VCaP (cell line): ENCODE measurements around the gene VTI1A.
"Not testable (repeated sequence)": the region's sequence is repeated elsewhere in the genome, so short reads cannot be mapped to it uniquely, and the experiment has no call there.

Experiments used
- H3K27ac ChIP-seq: fragments of 450-650 bp; 2 replicates; pipeline ENCODE4 v1.5.1; 2017
- TF ChIP-seq, protein P1 (sequence below): fragments of 450-650 bp; conservative IDR thresholded peaks from 2 replicates; pipeline ENCODE4 v1.5.1; 2017; ENCODE audit warnings: mild to moderate bottlenecking, moderate library complexity

Gene VTI1A

DNA sequence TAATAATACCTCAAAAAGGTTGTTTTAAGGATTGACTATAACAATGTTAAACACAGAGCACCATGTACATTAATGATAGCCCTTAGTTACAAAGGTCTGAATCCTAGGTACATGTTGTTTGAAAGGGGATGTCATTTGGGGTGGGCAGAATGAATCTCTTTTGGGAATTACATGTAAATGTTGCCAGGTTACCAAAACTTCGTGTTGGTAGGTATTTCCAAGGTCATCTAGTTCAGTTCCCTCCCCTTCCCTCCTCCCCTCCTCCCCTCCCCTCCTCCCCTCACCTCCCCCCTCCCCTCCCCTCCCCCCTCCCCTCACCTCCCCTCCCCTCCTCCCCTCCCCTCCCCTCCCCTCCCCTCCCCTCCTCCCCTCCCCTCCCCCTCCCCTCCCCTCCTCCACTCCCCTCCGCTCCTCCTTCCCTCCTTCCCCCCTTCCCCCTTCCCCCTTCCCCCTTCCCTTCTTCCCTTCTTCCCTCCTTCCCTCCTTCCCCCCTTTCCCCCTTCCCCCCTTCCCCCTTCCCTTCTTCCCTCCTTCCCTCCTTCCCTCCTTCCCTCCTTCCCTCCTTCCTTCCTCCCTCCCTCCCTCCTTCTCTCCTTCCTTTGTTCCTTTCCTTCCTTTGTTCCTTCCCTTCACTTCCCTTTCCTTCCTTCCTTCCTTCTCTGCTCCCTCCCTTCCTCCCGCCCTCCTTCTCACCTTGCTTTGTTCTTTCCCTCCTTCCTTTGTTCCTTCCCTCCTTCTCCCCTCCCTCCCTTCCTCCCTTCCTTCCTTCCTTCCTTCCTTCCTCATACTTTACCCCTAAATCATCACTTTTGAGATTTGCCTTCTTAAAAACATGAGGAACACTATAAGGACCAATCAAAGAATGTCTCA, 8.1 kb downstream of the VTI1A start:
- TF ChIP-seq, protein P1, sequence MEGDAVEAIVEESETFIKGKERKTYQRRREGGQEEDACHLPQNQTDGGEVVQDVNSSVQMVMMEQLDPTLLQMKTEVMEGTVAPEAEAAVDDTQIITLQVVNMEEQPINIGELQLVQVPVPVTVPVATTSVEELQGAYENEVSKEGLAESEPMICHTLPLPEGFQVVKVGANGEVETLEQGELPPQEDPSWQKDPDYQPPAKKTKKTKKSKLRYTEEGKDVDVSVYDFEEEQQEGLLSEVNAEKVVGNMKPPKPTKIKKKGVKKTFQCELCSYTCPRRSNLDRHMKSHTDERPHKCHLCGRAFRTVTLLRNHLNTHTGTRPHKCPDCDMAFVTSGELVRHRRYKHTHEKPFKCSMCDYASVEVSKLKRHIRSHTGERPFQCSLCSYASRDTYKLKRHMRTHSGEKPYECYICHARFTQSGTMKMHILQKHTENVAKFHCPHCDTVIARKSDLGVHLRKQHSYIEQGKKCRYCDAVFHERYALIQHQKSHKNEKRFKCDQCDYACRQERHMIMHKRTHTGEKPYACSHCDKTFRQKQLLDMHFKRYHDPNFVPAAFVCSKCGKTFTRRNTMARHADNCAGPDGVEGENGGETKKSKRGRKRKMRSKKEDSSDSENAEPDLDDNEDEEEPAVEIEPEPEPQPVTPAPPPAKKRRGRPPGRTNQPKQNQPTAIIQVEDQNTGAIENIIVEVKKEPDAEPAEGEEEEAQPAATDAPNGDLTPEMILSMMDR, result no peak
- H3K27ac ChIP-seq, result no peak overlapping the region

DNA sequence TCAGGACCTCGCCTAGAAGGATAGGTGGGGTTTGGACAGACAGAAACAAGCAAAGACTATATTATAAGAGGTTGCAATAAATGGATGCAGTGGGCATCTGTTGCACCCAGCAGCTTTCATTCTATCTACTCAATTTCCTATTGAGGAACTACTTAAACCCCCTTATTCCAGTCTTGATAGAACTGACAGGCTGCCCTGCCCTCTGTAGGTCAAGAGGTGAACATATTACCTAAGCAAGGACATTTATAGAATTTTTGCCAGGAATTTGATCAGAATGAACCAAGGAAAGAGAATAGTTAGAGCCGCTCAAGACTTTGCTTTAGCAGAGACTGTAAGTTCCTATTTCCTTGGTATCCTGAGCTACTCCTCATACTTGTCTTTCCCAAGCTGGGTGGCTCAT, 9.5 kb downstream of the VTI1A start:
- TF ChIP-seq, protein P1, result peak; percentile 21; the same call in 1 of the 2 replicates
- no peak overlapping the region for H3K27ac ChIP-seq

DNA sequence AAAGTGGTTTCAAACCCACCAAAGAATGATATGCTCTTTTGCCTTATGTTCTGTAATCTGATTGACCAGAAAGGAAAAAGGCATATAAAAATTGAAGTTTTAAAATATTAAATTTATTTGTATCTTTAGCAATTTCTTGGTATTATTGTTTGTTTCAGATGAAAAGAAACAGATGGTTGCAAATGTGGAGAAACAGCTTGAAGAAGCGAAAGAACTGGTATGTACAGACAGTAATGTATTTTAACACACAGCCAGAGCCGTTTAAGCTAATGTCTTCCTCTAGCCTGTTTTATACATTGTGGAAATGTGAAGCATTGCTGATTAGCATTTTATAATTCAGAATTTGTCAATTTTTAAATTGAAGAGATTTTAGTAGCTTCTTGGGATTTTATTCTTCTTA, 13.4 kb downstream of the VTI1A start:
- TF ChIP-seq, protein P1, result no peak
- H3K27ac ChIP-seq, result no peak overlapping the region

- no peak overlapping the region for H3K27ac ChIP-seq
- TF ChIP-seq, protein P1, result no peak
Measured at GRCh38 chr10:112461029-112461887, 14.2 kb downstream of the VTI1A start.

DNA sequence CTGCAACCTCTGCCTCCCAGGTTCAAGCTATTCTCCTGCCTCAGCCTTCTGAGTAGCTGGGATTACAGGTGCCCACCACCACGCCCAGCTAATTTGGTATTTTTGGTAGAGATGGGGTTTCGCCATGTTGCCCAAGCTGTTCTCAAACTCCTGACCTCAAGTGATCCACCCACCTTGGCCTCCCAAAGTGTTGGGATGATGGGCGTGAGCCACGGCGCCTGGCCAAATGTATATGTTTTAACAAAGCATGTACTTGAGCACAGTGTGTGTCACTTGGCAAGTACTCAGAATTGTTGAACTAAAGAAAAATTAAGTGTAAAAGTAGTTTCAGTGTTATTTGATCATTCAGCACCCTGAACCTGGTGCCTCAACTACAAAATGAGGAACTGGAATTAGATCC, 17.1 kb downstream of the VTI1A start:
- H3K27ac ChIP-seq, result not testable (repeated sequence)

DNA sequence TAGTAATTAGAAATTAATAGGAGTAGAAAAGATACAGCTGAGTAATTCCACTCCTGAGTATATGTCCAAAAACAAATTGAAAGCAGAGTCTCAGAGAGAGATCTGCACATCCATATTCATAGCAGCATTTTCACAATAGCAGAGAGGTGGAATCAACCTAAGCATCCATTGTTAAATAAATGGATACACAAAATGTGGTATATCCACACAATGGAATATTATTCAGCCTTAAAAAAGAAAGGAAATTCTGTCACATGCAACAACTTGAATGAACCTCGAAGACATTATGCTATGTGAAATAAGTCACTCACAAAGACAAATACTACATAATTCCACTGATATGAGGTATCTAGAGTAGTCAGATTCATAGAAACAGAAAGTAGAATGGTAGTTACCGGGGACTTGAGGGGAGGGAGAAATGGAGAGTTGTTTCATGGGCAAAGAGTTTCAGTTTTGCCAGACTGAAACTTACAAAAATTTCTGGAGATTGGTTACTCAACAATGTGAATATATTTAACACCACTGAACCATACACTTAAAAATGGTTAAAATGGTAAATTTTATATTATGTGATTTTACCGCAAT, 18.4 kb downstream of the VTI1A start:
- TF ChIP-seq, protein P1, result no peak

DNA sequence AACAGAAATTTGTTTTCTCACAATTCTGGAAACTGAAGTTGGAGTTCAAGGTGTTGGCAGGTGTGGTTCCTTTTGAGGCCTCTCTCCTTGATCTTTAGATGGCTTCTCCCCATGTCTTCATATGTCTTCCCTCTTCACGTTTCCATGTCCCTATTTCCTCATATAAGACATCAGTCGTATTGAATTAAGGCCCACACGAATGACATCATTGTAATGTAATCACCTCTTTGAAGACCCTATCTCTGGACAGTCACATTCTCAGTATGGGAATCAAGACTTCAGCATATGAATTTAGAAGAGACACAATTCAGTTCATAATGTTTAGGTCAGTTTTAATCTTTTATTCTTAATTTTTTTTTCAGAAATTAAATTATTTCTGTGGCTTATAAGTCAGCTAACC, 19.8 kb downstream of the VTI1A start:
- TF ChIP-seq, protein P1, result no peak
- no peak overlapping the region for H3K27ac ChIP-seq

More for the DNA sequence above, 18.4 kb downstream of the VTI1A start:
- no peak overlapping the region for H3K27ac ChIP-seq
